GM20000 (cell line): ENCODE data around the gene PTPRN2.

Source experiments
- DNase-seq: peaks from one replicate; pipeline ENCODE4 v3.0.0; 2012; ENCODE audit warnings: low spot score
- CTCF ChIP-seq: IDR thresholded peaks from 2 replicates; pipeline ENCODE4 v1.5.1; 2012; ENCODE audit warnings: mild to moderate bottlenecking, control low read depth; ENCODE audit errors: extremely low read depth, missing control alignments

The PTPRN2 gene

GRCh38 chr7:157678501-157678900, 909.1 kb downstream of the PTPRN2 start:
- TF ChIP-seq CTCF = no peak

GRCh38 chr7:157676456-157677255, 911.0 kb downstream of the PTPRN2 start:
- no peak for DNase-seq
- TF ChIP-seq CTCF = no peak

More at GRCh38 chr7:157678501-157678900, 909.1 kb downstream of the PTPRN2 start:
- no peak for DNase-seq

- no peak for DNase-seq
- TF ChIP-seq CTCF = no peak
Measured at GRCh38 chr7:157676001-157676400, 911.6 kb downstream of the PTPRN2 start.

DNA sequence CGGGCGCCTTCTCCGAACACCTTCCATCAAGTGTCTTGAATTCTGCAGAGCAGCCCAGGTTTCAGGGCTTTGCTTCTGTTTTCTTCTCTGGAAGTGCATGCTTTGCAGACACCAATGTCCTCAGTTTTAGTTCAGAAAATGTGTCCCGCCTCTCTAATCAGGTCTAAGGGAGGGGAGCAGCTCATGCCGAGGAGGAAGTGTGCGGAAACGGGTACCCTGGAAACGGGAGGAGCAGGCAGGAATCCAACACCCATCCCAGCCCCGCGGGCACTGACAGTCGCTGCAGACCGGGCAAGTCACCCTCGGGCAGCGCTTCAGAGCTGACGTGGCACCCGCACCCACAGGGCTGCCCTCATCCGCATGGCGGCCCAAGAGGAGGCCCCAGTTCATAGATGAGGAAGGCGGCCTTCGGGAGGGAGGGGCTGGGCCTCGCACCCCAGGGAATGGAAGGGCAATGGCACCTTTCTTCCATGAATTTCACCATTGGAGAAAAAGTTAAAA, 912.1 kb downstream of the PTPRN2 start:
- no peak for TF ChIP-seq CTCF
- DNase-seq = no peak

DNA sequence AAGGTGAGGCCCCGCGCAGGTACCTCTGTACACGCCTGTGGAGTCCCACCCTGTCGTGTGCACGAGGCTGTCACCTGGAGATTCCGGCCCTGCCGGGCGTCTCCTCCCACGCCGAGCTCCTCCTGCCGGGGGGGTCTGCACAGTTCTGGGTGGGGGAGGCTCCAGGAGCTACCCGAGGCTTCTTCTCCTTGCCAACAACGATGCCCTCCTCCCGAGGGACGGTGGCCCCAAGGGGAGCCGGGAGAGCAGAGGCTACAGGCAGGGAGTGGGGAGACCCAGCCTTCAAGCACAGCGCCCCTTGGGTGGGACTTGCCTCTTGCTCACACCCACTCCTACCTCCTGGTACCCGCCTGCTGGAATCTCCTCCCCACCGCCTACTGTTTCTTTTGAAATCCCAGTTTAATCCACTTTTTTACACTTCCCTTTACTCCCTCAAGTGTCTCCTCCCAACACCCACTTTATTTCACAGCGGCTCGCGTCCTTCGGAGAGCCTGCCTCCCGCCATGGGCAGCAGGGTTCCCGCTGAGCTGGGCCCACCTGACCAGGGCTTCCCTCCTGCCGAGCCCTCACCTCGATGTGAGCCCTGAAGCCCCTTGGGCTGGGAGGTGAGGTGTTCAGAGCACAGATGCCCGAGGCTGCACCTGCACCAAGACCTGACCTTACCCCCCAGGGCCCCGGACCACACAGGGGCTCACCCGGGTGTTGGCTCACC, 912.8 kb downstream of the PTPRN2 start:
- TF ChIP-seq CTCF = no peak
- no peak for DNase-seq

DNA sequence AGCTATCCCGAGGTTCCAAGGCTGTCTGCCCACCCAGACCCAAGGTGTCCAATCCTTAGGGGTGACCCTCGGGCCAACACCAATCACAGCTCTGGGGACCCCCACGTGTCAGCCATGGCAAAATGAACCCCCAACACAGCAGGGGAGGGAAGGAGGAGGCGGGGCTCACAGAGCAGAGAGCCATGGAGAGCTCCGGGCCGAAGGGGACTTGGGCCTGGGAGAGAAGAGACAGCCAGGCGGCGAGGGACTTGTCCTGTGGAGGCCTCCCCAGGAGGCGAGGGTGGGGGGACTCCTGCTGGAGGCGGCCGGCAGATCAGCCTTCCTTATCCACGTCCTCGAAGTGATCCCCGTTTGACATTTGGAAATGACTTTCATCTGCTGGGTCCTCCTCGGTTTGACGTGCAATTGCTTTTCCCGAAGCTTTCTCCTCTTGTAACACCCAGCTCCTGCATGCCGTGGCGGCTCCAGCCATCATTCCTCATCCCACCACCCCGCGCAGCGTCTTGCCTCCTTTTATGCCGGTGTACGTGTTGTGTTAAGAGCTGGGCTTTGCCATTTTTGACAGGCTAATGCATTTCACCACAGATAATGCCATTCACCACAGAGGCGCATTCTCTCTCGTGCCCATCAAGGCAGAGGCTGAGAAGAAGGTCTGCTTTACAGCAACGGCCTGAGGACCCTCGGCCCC, 913.5 kb downstream of the PTPRN2 start:
- DNase-seq = no peak
- no peak for TF ChIP-seq CTCF

DNA sequence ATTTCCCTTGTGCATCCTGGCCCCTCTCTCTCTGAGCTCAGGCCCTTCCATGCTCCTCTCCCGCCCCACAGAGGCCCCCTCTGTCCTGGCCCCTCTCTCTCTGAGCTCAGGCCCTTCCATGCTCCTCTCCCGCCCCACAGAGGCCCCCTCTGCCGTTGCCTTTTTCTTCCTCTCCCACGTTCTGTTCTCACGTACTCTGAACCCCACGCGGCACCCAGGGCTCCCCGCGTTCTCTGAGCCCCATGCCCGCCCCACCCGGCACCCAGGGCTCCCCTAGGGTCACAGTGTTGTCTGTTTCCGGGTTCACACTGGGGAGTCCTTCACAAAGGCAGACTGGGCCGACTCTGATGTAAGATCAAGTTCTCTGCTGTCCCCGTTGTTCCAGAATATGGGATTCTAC, 914.0 kb downstream of the PTPRN2 start:
- no peak for TF ChIP-seq CTCF
- DNase-seq = no peak
